Measurements from ENCODE around the gene EMX1. TPM values are rescaled to one million over a fixed set of nuclear protein-coding genes. Genes with fewer than 3 reads are reported as not detected.

EMX1 gene
- total RNA-seq, 1 experiment from 2014 or later = not detected

DNA sequence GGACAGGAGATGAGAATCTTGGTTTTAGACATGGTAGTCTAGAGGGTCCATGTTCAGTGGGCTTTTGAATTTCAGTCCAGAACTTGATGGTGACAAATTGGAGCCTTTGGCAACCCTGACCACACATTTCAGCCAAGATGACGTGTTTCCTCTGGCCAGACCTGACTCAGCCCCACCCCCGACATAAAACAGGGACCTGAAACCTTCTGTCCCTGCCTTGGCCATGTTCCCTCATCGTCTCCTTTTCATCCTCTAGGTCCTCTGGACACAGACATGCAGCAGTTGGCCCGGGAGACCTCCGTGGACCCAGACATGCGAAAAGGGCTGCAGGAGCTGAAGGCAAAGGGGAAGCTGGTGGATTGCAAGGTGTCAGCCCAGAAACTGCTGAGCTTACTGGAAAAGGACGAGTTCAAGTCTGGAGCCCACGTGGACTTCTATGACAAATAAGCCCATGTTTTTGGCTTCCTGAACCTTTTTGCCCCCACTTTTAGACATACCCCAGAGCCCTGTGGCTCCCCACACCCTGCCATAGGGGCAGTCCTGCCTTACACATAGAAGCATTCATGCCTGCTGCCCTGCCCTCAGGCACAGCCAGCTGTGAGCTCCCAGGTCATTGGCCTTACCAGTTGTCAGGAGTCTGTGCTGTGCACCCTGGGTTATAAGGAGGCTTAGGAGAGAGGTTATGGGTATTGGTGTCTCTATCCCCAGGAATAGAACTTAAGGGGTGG, 26.1 kb upstream of the EMX1 start:
- BruUV-seq (replicated peaks) = no TSS peak
- TF ChIP-seq EZH2phosphoT487 (IDR thresholded peaks at IDR 0.05; ENCODE audit: borderline replicate concordance, low read length) = no peak
- no peak for TF ChIP-seq EZH2 (IDR thresholded peaks at IDR 0.05; ENCODE audit: low read length, unreplicated experiment)
- POLR2A ChIA-PET (ENCODE audit: unreplicated experiment) = no interaction called here

GRCh38 chr2:72892506-72893173, 24.7 kb upstream of the EMX1 start:
- intact Hi-C loops (cut with micrococcal nuclease) = loop anchor here (1.0 to 5.0 kb wide), 5 partner anchors 43 to 285 kb away; partner anchors contain the start of gene SFXN5
- POLR2A ChIA-PET (ENCODE audit: unreplicated experiment) = no interaction called here
- no peaks in the 10 kb centered on the region for H3K9me2 ChIP-seq (replicated peaks; ENCODE audit: low read length)
- no TSS peak for BruUV-seq (replicated peaks)
- no peaks in the 10 kb centered on the region for H3F3A ChIP-seq (ENCODE audit: low read length, unreplicated experiment)
- H3K9ac ChIP-seq (ENCODE audit: low read length) = no peak overlapping the region
- CTCF ChIA-PET = interaction anchor here (0.6 to 2.2 kb wide), 6 partner anchors 34 to 285 kb away, joined by 3 to 16 read pairs (median 5); no protein-coding TSS in a partner anchor
- H2AFZ ChIP-seq (ENCODE audit: low read length) = no peak overlapping the region
- TF ChIP-seq EZH2phosphoT487 (IDR thresholded peaks at IDR 0.05; ENCODE audit: borderline replicate concordance, low read length) (no peak), CTCF (conservative IDR thresholded peaks at IDR 0.05; ENCODE audit: low read depth, low read length) (peak; percentile 89), EZH2 (IDR thresholded peaks at IDR 0.05; ENCODE audit: low read length, unreplicated experiment) (no peak)
- H3K9me3 ChIP-seq (ENCODE audit: low read length) = no peaks in the 10 kb centered on the region
- H3K4me3 ChIP-seq (ENCODE audit: low read length) = no peak overlapping the region
- no peak overlapping the region for H3K4me2 ChIP-seq (ENCODE audit: low read length)
- H3K36me3 ChIP-seq (ENCODE audit: low read depth, low read length) = no peaks in the 10 kb centered on the region
- H3K27ac ChIP-seq (ENCODE audit: low read length) = no peak overlapping the region
- DNase-seq (peak; percentile 82), ATAC-seq (peak; percentile 78)
- H3K4me1 ChIP-seq (ENCODE audit: insufficient read depth, low read length) = peaks cover 32% of the 10 kb centered on the region
- peaks cover 19% of the 10 kb centered on the region; the same call in 1 of the 2 replicates for H4K20me1 ChIP-seq (ENCODE audit: low read length)
- H3K79me2 ChIP-seq (ENCODE audit: low read length) = peaks cover 22% of the 10 kb centered on the region
- no peaks in the 10 kb centered on the region for H3K27me3 ChIP-seq (ENCODE audit: low read length)

More for the DNA sequence above, 26.1 kb upstream of the EMX1 start:
- Histone ChIP-seq H3K4me2 (ENCODE audit: low read length) (no peak overlapping the region), H2AFZ (ENCODE audit: low read length) (no peak overlapping the region), H3K27me3 (ENCODE audit: low read length) (no peaks in the 10 kb centered on the region), H3K27ac (ENCODE audit: low read length) (no peak overlapping the region), H3K9me2 (replicated peaks; ENCODE audit: low read length) (no peaks in the 10 kb centered on the region), H4K20me1 (ENCODE audit: low read length) (peaks cover 19% of the 10 kb centered on the region; the same call in 1 of the 2 replicates), H3K4me3 (ENCODE audit: low read length) (no peak overlapping the region), H3K36me3 (ENCODE audit: low read depth, low read length) (no peaks in the 10 kb centered on the region), H3K9ac (ENCODE audit: low read length) (no peak overlapping the region), H3F3A (ENCODE audit: low read length, unreplicated experiment) (no peaks in the 10 kb centered on the region), H3K79me2 (ENCODE audit: low read length) (peaks cover 22% of the 10 kb centered on the region), H3K9me3 (ENCODE audit: low read length) (no peaks in the 10 kb centered on the region), H3K4me1 (ENCODE audit: insufficient read depth, low read length) (peaks cover 36% of the 10 kb centered on the region)
- no peak for DNase-seq
- ATAC-seq = no peak
- CTCF ChIA-PET = interaction anchor here (1.5 kb wide), 1 partner anchor 82 kb away, joined by 5 read pairs; no protein-coding TSS in a partner anchor
- intact Hi-C loops (cut with micrococcal nuclease) = loop anchor here (5.0 kb wide), 1 partner anchor 181 kb away; the partner anchor contains the start of gene SFXN5

DNA sequence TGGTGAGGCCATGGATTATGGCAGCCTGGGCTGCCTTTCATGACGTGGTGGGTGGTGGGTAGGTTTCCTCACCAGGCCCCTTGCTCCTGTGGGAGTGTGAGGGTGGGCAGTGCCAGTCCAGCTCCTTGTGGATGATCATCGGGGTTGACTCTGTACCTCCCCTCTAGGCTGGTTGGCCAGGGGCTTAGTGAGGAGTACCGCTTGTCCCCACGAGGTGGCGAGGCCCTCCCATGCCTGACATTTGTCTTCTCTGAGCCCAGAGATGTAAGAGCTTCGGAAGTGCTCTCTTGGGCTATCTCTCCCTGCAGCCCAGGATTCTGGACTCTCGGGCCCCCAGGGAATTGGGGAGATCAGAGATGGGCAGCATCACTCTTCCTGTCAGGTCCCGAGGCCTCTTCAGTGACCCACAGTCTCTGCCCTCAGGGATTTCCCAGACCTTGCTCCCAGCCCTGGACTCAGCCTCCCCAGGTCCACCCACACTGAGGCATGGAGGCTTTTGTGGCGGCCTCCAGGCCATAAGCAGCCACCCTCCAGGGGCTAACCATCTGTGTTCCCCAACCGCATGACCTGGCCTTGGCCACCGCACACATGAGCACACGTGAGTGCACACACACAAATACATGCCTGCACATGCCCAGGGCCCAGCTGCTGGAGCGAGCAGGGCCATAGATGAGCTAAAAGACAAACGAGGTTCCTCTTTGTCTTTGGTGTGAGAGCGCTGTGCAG, 23.6 kb upstream of the EMX1 start:
- no TSS peak for BruUV-seq (replicated peaks)

More for the DNA sequence above, 23.6 kb upstream of the EMX1 start:
- ATAC-seq (peak; percentile 21; the same call in 1 of the 2 replicates), DNase-seq (peak; percentile 54)
- H4K20me1 ChIP-seq (ENCODE audit: low read length) = peaks cover 11% of the 10 kb centered on the region; the same call in 1 of the 2 replicates
- ChIA-PET POLR2A (ENCODE audit: unreplicated experiment) (no interaction called here), CTCF (interaction anchor here (0.5 to 2.2 kb wide), 4 partner anchors 29 to 284 kb away, joined by 3 to 16 read pairs (median 5); no protein-coding TSS in a partner anchor)
- no peak overlapping the region for H3K27ac ChIP-seq (ENCODE audit: low read length)
- H3K9me2 ChIP-seq (replicated peaks; ENCODE audit: low read length) = no peaks in the 10 kb centered on the region
- TF ChIP-seq CTCF (conservative IDR thresholded peaks at IDR 0.05; ENCODE audit: low read depth, low read length) (peak; percentile 52), EZH2phosphoT487 (IDR thresholded peaks at IDR 0.05; ENCODE audit: borderline replicate concordance, low read length) (no peak), EZH2 (IDR thresholded peaks at IDR 0.05; ENCODE audit: low read length, unreplicated experiment) (no peak)
- H3K4me2 ChIP-seq (ENCODE audit: low read length) = no peak overlapping the region
- H3K9me3 ChIP-seq (ENCODE audit: low read length) = no peaks in the 10 kb centered on the region
- peaks cover 23% of the 10 kb centered on the region for H3K4me1 ChIP-seq (ENCODE audit: insufficient read depth, low read length)
- no peak overlapping the region for H3K9ac ChIP-seq (ENCODE audit: low read length)
- no peaks in the 10 kb centered on the region for H3K27me3 ChIP-seq (ENCODE audit: low read length)
- H3K4me3 ChIP-seq (ENCODE audit: low read length) = no peak overlapping the region
- intact Hi-C loops (cut with micrococcal nuclease) = loop anchor here (5.0 kb wide), 1 partner anchor 179 kb away; the partner anchor contains the start of gene SFXN5
- no peaks in the 10 kb centered on the region for H3F3A ChIP-seq (ENCODE audit: low read length, unreplicated experiment)
- no peak overlapping the region for H2AFZ ChIP-seq (ENCODE audit: low read length)
- peaks cover 13% of the 10 kb centered on the region for H3K79me2 ChIP-seq (ENCODE audit: low read length)
- no peaks in the 10 kb centered on the region for H3K36me3 ChIP-seq (ENCODE audit: low read depth, low read length)
